ENCODE measurements around the gene FAM174C.

GRCh38 chr19:1288833-1289685, 13.7 kb downstream of the FAM174C start:
- no peak for TF ChIP-seq POLR2AphosphoS5 (IDR thresholded peaks at IDR 0.05; ENCODE audit: low read depth, low read length)
- TF ChIP-seq CTCF (IDR thresholded peaks at IDR 0.05 in 2 of 3, conservative IDR thresholded peaks at IDR 0.05 in 1 of 3; ENCODE audit: borderline replicate concordance in 1 of 3, insufficient read depth in 1 of 3, low read depth in 2 of 3, low read length in 2 of 3): no peak
- TF ChIP-seq POLR2A (IDR thresholded peaks at IDR 0.05; ENCODE audit: borderline replicate concordance, extremely low read depth, insufficient read depth, insufficient read length): no peak
